ENCODE data around the gene MLH1. TPM values are rescaled to one million over a fixed set of nuclear protein-coding genes. Genes with fewer than 3 reads are reported as not detected.

The MLH1 gene
- total and polyA plus RNA-seq, 10 of the 15 experiments (the other 5 are each of a cell fraction or from before 2014, with no cell fraction given): 58.6 to 109 (median 81.4) TPM

GRCh38 chr3:36943601-36944000 lies 49.7 kb upstream of the MLH1 start:
- intact Hi-C loops (cut with micrococcal nuclease; ENCODE audit: unreplicated experiment): no loop called here

More at GRCh38 chr3:36943601-36944000, 49.7 kb upstream of the MLH1 start:
- Histone ChIP-seq H4K20me1 (ENCODE audit: control insufficient read depth, insufficient read depth) (no peaks in the 10 kb centered on the region), H3K9me3 (replicated peaks; ENCODE audit: control insufficient read depth, insufficient read depth, low read length) (peaks cover 7% of the 10 kb centered on the region; the same call in 2 of the 3 replicates), H3K27ac (ENCODE audit: control insufficient read depth, insufficient read depth) (no peak overlapping the region), H3K36me3 (ENCODE audit: control insufficient read depth in 2 of 2, insufficient read depth in 2 of 2, low read length in 1 of 2) (no peaks in the 10 kb centered on the region), H3K4me1 (ENCODE audit: control insufficient read depth, insufficient read depth, low read length) (peaks cover 6% of the 10 kb centered on the region; the same call in 1 of the 2 replicates), H3K9ac (ENCODE audit: control insufficient read depth, insufficient read depth, low read length) (no peak overlapping the region), H3K4me2 (ENCODE audit: control insufficient read depth, insufficient read depth) (peak overlapping the region; percentile 98; the same call in 1 of the 2 replicates), H3K79me2 (ENCODE audit: control insufficient read depth, insufficient read depth, low read length) (no peaks in the 10 kb centered on the region), H3K4me3 (peak overlapping the region; percentile 59; the same call in 1 of the 2 replicates), H2AFZ (ENCODE audit: control insufficient read depth, low read depth, low read length) (no peak overlapping the region), H3K27me3 (replicated peaks in 1 of 2; ENCODE audit: control insufficient read depth in 2 of 2, insufficient read depth in 2 of 2, low read length in 1 of 2) (peaks cover 7 to 12% of the 10 kb centered on the region in 2 experiments; a peak in 3 of 4 replicates)
- FAIRE-seq (no peak), ATAC-seq (no peak), DNase-seq (ENCODE audit: low read depth, low spot score) (no peak)
- in situ Hi-C loops (cut with MboI): no loop called here
- 83% methylated on average over 10 of the region's 10 CpGs for WGBS (ENCODE audit: insufficient coverage, insufficient replicate concordance, low lambda C conversion rate, missing lambda C conversion rate)
- no TSS peak for BruUV-seq (replicated peaks)
- ChIA-PET POLR2A (interaction anchor here (0.7 kb wide), 2 partner anchors 187 to 408 kb away, joined by 3 read pairs; no protein-coding TSS in a partner anchor), RAD21 (ENCODE audit: unreplicated experiment) (interaction anchor here (1.4 to 1.8 kb wide), 2 partner anchors 9 to 15 kb away, joined by 3 to 4 read pairs; no protein-coding TSS in a partner anchor), SMC1A (ENCODE audit: uncharacterized antibody, unreplicated experiment) (interaction anchor here (1.1 kb wide), 1 partner anchor 12 kb away, joined by 3 read pairs; no protein-coding TSS in a partner anchor), CTCF (no interaction called here)
- no peak for TF ChIP-seq ZNF24 (IDR thresholded peaks at IDR 0.05)
- TF ChIP-seq PAX5 (IDR thresholded peaks at IDR 0.05; ENCODE audit: borderline replicate concordance, low read depth, low read length): no peak
- no peak for TF ChIP-seq STAT1 (conservative IDR thresholded peaks at IDR 0.05)
- TF ChIP-seq MYC (IDR thresholded peaks at IDR 0.05; ENCODE audit: insufficient read depth, insufficient read length, insufficient replicate concordance, low read length, severe bottlenecking): no peak
- no peak for TF ChIP-seq NRF1 (conservative IDR thresholded peaks at IDR 0.05; ENCODE audit: low read depth, low read length)
- no peak for TF ChIP-seq KDM1A (IDR thresholded peaks at IDR 0.05; ENCODE audit: borderline replicate concordance)
- TF ChIP-seq USF1 (IDR thresholded peaks at IDR 0.05; ENCODE audit: borderline replicate concordance, extremely low read length, insufficient read depth, low read depth, low read length): no peak
- no peak for TF ChIP-seq IKZF1 (conservative IDR thresholded peaks at IDR 0.05)
- TF ChIP-seq BCL3 (IDR thresholded peaks at IDR 0.05; ENCODE audit: borderline replicate concordance, insufficient read depth, low read depth, low read length, poor library complexity, severe bottlenecking): no peak
- TF ChIP-seq JUND (IDR thresholded peaks at IDR 0.05; ENCODE audit: low read depth, low read length): no peak

Data from GM12878 (cell line).